Hepatic stellate cell (primary cell): ENCODE data around the gene CALHM2.
"Not testable (repeated sequence)": the region's sequence is repeated elsewhere in the genome, so short reads cannot be mapped to it uniquely, and the experiment has no call there.

Experiments
- DNase-seq: peaks from one replicate; pipeline ENCODE4 v3.0.0; 2011; ENCODE audit warnings: low spot score

CALHM2 gene

DNA sequence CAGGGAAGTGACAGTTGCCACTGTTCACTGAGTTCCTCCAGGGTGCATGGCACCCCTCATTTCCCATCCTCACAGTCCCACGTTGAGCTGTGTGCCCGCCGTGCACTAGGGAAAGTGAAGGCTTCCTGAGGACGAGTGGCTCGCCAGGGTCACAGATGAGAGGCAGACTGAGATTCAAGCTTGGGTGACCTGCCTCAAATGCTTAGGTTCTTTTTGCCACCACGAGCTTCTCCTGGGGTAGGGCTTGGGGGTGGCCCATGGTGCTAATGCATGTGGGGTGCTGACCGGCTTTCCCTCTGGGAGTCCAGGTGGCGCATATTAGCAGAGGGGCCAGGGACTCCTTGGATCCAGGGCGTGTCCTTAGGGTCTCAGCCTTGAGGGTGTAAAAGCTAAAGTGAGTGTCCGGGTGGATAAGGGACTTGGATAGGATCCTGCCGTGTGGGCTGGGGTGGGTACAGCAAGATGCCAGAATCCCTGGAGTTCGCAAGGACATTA is 1.9 kb downstream of the CALHM2 start:
- no peak for DNase-seq

DNA sequence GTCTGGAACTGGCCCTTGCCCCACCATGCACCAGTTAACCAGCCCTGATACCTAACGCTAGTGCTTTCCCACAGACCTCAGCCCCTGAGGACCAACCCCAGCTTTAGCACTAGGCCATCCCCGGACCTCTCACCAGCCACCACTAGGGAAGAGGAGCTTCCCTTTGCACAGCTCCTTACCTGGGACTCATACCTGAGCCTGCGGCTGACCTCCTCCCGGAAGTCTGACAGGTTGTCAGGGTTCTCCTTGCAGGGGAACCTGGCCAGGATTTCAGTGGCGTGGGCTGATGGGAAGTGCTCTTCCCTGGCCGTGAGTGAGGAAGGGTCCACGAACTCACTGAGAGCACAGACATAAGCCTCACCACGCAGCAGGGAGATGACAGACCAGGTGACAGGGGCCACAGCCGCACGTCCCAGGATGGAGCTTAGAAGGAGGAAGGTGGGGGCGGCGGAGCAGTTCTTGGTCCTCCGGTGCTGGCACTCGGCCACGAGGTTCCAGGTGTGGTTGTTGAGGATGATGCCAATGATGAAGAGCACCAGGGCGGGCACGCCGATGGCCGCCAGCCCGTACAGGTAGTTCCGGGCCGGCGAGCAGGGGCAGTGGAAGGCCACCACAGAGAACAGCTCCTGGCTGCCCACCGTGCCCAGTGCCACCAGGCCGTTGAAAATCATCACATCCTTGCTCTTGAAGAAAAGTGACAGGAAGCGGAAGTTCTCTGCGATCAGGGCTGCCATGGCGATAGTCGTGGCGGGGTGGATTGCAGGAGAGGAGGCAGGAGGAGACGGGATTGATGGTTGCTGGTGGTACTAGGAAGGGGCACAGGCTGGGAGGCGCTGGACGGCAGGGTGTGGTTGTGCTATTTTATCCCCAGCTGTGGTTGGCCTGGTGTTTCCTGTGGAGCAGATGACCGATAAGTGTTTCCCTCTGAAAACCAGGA is 2.7 kb downstream of the CALHM2 start:
- no peak for DNase-seq

DNA sequence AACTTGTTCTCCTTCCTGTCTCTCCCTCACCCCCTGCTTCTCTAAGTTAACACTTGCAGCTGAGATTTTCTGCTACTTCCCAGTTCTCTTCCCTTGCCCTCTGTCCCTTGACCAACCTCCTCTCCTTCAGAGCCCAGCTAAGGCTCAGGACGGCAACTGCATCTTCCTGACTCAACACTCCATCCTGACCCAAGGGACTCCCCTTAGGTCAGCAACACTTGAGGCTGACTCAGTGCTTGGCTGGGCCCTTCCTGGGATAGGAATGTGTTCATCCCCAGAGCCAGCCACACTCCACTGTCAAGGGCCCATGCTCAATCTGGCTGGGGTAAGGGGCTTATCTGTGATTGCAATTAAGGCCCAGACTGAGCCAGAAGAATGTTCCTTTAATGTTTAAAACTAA is 3.4 kb downstream of the CALHM2 start:
- peak; percentile 96 for DNase-seq

DNA sequence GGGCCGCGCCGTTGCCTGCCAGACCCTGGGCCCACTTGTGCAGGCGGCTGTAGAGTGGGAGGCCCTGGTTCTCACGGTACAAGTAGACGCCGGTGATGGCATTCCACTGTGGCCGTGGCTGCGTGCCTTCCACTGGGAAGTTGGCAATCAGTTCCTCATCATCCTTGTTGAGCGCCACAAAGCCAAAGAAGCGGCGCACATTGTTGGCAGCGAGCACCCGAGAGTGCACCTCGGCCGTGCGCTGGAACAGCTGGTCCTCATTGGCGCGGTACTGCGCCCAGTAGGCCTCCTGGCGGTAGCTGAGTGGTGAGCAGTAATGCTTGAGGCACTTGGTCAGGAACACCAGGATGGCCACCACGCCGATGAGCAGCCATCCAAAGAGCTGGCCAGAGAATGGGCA is 5.0 kb downstream of the CALHM2 start:
- DNase-seq = no peak

DNA sequence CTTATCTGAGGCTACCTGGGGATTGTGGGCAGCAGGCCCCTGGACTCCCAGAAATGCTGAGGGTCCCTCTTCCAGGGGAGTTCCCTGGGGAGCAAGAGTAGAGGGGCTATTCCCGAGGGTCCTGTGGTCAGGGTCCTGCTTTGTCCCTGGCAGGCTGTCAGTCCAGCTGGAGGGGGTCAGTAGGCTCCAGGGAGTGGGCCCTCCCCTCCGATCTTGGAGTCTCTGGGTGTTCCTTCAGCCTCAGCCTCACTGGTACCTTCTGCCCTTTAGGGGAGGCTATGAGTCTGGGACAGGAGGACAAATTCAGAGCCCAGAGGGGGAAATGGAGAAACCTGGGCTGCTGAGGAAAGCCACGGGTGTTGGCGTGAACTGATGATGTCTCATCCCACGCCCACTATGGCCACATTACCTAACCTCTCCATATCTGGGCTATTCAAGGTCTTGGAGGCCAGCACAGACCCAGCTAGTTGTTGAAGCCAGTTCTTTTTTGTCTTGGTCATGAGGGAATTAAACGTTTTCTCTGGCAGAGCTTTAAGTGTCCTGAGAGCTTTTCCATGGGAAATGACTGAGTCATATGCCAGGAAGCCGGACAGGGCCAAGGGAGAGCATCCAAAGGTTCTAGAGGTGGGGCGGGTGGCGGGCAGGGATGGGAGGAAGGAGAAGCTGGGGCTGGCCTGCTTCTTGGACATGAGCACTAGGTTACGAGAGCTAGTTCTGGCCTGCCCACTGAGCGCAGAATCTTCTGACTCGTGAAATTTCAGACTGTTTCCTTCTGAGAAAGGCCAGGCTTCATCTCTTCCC is 6.2 kb downstream of the CALHM2 start:
- peak; percentile 82 for DNase-seq

DNA sequence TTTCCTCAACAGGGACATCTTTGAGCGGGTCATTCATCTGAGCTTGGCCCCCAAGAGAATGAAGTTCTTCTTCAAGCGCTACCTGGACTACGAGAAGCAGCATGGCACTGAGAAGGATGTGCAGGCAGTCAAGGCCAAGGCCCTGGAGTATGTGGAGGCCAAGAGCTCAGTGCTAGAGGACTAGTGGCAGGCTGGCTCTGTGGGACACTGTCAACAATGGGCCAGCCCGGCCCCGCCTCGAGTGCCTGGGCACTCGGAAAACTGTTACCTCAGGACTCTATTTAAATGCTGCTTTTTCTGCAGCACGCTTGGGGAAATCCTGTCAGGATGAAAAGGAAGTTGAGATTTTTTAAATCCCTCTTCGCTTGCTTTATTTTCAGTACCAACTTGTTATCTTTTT is 6.8 kb downstream of the CALHM2 start:
- no peak for DNase-seq

DNA sequence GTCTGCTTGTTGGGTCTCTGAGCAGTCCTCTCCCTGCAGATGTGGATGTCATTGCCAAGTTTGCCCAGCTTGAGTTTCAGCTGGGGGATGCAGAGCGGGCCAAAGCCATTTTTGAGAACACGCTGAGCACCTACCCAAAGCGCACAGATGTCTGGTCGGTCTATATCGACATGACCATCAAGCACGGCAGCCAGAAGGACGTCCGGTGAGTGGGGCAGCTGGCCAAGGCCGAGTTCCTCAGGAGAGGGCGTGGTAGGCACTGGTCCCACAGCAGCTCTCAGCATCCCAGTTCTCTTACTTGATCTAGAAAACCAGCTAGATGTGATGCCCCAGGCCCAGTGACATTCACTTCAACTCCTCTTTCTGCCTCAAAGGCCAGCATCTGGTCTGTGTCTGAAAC is 7.7 kb downstream of the CALHM2 start:
- no peak for DNase-seq

DNA sequence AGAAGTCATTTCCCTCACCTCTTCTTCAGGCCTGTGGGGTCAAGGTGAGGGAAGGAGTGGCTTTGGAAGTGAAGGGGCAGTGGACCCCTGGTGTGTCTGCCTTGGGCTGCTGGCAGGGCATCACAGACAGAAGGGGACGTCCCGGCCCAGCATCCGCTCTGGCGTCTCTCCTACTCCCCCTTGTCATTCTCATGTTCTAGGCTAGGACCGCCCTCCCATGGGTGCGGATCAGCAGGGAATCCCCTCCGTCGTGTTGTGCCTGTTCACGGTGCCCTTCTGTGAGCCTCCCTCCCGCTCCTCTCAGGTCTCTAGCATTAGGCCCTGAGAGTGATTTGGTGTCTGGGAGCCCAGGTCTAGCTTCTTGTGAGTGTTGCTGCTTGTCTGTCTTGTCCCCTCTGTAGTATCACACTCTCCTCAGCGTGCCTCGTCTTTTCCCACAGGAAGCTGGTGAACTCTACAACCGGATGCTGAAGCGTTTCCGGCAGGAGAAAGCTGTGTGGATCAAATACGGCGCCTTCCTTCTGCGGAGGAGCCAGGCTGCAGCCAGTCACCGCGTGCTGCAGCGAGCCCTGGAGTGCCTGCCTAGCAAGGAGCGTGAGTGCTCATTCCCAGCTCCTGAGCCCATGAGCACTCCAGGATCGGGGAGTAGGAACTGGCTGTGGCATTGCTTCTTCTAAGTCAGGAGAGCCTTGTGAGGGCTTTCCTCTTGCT is 8.5 kb downstream of the CALHM2 start:
- DNase-seq = no peak

DNA sequence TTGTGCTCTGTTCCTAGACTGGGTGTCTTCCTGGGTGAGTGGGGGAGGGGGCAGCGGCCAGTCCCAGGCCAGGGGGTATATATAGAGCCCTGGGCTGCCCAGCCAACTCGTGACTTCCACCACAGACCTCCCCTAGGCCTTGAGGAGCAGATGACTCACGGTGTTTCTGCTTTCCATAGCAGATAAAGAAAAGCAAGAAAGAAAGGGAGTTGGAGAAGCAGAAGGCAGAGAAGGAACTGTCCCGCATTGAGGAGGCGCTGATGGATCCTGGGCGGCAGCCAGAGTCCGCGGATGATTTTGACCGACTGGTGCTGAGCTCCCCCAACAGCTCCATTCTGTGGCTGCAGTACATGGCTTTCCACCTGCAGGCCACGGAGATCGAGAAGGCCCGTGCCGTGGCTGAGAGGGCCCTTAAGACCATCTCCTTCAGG is 10.1 kb downstream of the CALHM2 start:
- peak; percentile 90 for DNase-seq

DNA sequence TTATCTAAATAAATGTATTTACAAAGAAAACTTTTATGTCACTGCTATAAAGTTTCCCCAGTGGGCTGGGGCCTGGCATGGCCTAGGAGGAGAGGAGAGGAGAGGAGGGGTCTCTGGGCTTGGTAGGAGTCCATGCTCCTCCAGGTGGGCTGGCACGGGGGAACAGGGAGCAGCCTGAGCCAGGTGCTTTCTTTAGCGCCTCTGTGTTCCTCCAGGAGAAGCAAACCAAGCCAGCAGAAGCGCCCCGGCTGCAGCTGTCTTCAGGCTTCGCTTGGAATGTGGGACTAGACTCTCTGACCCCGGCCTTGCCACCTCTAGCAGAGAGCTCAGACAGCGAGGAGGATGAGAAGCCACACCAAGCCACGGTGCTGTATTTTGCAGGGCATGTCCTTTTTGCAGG is 10.6 kb downstream of the CALHM2 start:
- no peak for DNase-seq

DNA sequence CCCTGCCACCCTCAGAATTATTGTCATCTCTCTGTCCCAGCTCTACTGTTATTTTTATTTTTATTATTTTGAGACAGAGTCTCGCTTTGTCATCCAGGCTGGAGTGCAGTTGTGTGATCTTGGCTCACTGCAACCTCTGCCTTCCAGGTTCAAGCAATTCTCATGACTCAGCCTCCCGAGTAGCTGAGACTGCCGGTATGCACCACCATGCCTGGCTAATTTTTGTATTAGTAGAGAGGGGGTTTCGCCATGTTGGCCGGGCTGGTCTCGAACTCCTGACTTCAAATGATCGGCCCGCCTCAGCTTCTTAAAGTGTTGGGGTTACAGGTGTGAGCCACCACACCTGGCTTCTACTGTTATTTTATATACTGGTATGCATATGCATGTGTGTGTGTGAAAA is 11.0 kb downstream of the CALHM2 start:
- DNase-seq = no peak

DNA sequence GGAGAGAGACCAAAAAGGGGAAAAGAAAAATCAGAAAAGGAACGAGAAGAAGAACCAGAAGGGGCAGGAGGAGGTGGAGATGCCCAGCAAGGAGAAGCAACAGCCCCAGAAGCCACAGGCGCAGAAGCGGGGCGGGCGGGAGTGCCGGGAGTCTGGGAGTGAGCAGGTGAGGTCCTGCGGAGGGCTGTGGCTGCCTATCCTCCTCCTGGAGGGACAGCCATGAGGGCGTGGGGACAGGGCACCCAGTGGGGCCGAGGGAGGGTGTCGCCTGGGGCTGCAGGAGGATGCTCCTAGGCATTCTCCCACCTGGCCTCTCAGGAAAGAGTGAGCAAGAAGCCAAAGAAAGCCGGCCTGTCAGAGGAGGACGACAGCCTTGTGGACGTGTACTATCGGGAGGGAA is 11.8 kb downstream of the CALHM2 start:
- DNase-seq = no peak

DNA sequence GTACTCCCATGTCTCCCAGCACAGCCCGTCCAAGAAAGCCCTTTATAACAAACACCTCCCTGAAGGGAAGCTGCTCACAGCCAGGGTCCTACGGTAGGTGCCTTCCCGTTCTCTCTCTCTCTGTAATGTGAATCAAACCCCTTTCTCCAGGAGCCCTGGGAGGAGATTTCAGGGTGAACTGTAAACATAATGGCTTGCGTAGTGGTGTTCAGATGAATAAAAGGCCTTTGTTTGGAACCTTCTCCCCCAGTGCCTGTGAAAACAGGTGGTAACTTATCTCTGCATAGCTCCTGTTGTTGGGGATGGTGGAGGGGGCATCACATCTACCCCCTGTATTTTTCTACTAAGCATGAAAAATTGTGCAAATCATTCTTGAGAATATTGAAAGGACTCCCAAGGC is 12.4 kb downstream of the CALHM2 start:
- DNase-seq = no peak

DNA sequence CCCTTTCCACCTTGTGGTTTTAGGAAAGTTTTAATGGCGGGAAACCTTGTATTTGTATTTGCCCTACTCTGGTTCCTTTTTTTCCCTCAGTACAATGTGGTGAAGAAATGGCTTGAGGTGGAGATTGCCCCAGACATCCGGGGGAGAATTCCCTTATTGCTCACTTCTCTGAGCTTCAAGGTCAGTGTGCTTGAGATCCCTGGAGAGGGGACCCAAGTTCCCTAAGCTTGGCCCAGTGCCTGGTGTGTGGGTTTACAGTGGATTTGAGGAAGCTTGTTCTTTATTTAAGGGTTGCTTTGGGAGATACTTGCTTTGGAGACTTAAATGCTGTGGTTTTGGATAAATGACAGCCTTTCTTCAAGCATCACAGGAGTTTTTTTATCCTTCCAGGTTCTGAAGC is 18.3 kb downstream of the CALHM2 start:
- no peak for DNase-seq

DNA sequence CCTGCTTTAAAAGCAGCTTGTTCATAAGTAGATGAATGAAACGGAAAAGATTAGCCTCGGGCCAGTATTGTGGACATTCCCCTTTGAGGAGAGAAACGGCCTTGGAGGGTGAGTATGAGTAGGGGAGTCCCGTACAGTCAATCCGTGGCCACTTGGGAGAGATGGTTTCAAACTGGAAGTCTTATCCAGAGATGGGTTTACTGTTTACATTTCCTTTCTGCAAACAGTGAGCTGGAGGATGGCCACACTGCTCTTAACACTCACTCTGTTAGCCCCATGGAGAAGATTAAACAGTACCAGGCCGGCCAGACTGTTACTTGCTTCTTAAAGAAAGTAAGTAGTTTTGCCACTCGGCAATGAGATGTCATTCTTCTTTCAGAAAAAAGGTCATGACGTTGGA is 20.3 kb downstream of the CALHM2 start:
- DNase-seq = no peak

DNA sequence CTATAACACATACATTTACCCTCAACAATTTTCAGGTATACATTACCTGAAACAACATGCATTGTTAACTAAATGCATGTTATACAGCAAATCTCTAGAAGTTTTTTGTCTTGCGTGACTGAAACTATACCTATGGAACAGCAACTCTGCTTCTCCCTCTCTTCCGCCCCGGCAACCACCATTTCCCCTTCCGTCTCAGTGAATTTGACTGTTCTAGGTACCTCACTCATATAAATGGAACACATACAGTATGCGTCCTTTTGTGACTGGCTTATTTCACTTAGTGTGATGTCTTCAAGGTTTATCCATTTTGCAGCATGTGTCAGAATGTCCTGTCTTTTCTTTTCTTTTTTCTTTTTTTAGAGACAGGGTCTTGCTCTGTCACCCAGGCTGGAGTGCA is 22.5 kb downstream of the CALHM2 start:
- DNase-seq = no peak

DNA sequence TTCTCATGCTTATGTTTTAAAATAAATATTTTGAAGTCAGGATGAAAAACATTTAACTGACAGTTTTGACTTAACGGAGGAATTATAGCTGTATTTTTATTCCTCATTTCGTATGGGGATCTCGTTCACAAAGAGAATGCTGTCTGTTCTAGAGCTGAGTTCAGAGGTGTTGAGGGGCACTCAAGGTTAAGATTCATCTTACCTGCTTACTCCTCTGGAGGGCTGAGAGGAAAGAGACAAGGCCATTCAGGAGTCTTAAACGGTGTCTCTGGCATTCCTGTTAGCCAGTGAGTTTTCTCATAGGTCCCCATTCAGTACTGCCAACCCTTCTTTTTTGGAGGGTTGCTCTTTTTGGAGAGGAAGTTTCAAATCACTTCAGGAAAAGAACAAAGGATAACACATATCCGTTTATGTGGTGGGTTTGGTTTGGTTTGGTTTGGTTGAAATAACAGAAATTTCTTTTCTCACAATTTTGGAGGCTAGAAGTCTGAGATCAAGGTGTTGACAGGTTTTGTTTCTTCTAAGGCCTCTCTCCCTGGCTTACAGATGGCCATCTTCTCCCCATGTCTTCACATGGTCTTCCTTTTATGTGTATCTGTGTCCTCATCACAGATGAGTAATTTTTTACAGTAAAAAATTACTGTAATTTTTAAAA is 23.1 kb downstream of the CALHM2 start:
- no peak for DNase-seq

DNA sequence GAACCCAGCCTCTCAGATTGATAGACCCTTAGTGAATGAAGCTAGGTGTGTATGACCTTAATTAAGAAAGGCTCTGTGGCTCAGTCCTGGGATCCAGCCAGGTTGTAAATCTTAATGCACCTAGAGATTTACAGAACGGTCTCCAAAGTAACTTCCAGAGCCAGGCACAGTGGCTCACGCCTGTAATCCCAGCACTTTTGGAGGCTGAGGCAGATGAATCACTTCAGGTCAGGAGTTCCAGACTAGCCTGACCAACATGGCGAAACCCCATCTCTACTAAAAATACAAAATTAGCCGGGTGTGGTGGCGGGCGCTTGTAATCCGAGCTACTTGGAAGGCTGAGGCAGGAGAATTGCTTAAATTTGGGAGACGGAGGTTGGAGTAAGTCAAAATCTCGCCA is 24.3 kb downstream of the CALHM2 start:
- DNase-seq = no peak

DNA sequence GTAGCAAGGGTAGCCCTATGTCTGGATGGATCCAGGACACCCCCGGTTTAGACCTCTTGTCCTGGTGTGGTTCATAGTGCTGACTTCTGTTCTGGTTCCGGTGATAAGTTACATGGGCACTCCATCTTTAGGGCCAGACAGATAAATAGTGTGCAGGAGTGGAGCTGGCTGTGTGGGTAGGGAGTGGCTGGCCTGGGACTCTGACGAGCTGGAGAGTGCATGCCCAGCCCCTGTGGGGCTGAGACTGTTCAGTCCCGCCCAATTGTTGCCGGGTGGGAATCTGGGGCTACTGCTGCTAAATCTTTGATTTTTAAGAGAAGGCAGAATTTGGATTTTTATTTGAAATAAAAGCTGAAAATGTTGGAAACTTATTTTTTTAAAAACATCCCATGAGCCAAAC is 28.4 kb downstream of the CALHM2 start:
- no peak for DNase-seq

DNA sequence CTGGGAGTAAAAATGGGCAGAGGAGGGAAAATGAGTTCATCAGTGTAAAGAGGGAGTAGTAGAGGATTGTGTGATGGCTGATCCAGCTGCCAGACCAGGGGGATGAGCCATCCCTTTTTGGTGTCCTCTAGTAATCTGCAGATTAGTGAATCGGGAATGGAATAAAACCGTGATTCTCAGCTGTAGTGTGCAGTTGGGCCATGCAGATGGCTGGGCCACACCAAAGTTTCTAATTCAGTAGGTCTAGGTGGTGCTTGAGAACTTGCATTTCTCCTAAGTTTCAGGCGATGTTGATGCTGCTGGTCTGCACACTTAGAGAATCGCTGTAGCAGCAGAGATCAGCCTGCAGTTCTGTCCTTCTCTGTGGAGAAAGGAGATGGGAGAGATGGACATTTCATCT is 33.1 kb downstream of the CALHM2 start:
- no peak for DNase-seq

DNA sequence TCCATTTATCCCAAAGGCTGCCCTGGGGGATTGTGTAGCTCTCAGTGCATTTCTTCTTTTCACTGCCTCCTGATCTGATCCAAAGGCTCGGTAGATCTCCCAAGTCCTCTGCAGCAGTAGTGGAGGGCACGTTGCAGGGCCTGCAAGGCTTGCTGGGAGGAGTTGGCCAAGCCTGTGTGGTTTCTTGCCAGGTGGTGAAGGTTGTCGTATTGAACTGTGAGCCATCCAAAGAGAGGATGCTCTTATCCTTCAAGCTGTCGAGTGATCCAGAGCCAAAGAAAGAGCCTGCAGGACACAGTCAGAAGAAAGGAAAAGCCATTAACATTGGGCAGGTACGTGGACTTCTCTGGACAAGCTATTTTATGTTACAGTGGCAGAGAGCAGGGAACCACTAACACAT is 34.6 kb downstream of the CALHM2 start:
- DNase-seq = no peak

DNA sequence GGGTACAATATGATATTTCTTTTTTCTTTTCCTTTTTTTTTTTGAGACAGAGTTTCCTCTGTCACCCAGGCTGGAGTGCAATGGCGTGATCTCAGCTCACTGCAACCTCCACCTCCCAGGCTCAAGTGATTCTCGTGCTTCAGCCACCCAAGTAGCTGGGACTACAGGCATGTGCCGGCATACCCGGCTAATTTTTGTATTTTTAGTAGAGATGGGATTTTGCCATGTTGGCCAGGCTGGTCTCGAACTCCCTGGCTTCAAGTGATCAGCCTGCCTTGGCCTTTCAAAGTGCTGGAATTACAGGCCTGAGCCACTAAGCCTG is 35.1 kb downstream of the CALHM2 start:
- DNase-seq = not testable (repeated sequence)
